GM10248 (cell line): ENCODE data around the gene LHFPL6.

Experiments
- CTCF ChIA-PET: fragments of 300-600 bp; sonication (Branson Sonifier 250); formaldehyde crosslinking; extraction: SDS; loops from one replicate; lab custom pipeline; 2021; ENCODE audit warnings: antibody characterized with exemption; lab: Yijun Ruan, JAX
- POLR2A ChIA-PET: fragments of 350-650 bp; sonication (Branson Sonifier 250); formaldehyde crosslinking; extraction: SDS; loops from one replicate; lab custom pipeline; 2020; ENCODE audit warnings: antibody characterized with exemption; lab: Yijun Ruan, JAX
- DNase-seq: peaks from one replicate; pipeline ENCODE4 v3.0.0; 2012; ENCODE audit errors: extremely low spot score
- TF ChIP-seq, protein P1 (sequence below): IDR thresholded peaks from 2 replicates; pipeline ENCODE4 v1.5.1; 2012; ENCODE audit warnings: mild to moderate bottlenecking, low read depth; ENCODE audit errors: extremely low read depth, missing control alignments, control extremely low read depth

Gene LHFPL6

GRCh38 chr13:39469676-39470075 lies 133.3 kb downstream of the LHFPL6 start:
- TF ChIP-seq, protein P1, sequence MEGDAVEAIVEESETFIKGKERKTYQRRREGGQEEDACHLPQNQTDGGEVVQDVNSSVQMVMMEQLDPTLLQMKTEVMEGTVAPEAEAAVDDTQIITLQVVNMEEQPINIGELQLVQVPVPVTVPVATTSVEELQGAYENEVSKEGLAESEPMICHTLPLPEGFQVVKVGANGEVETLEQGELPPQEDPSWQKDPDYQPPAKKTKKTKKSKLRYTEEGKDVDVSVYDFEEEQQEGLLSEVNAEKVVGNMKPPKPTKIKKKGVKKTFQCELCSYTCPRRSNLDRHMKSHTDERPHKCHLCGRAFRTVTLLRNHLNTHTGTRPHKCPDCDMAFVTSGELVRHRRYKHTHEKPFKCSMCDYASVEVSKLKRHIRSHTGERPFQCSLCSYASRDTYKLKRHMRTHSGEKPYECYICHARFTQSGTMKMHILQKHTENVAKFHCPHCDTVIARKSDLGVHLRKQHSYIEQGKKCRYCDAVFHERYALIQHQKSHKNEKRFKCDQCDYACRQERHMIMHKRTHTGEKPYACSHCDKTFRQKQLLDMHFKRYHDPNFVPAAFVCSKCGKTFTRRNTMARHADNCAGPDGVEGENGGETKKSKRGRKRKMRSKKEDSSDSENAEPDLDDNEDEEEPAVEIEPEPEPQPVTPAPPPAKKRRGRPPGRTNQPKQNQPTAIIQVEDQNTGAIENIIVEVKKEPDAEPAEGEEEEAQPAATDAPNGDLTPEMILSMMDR: no peak
- POLR2A ChIA-PET: no interaction called here
- CTCF ChIA-PET: interaction anchor here (1.1 to 1.6 kb wide), 3 partner anchors 10 to 141 kb away, joined by 3 to 5 read pairs (median 3); no protein-coding TSS in a partner anchor
- DNase-seq: no peak

- ChIA-PET CTCF (interaction anchor here (1.2 kb wide), 1 partner anchor 9 kb away, joined by 4 read pairs; no protein-coding TSS in a partner anchor), POLR2A (no interaction called here)
- DNase-seq: no peak
- TF ChIP-seq, protein P1: no peak
These were observed 134.7 kb downstream of the LHFPL6 start for GRCh38 chr13:39468306-39468705.

GRCh38 chr13:39463611-39464010 lies 139.4 kb downstream of the LHFPL6 start:
- ChIA-PET CTCF (no interaction called here), POLR2A (no interaction called here)
- DNase-seq: no peak
- TF ChIP-seq, protein P1: no peak

- DNase-seq: no peak
- TF ChIP-seq, protein P1: no peak
- ChIA-PET CTCF (interaction anchor here (1.6 kb wide), 1 partner anchor 15 kb away, joined by 3 read pairs; no protein-coding TSS in a partner anchor), POLR2A (no interaction called here)
These were observed 140.1 kb downstream of the LHFPL6 start for GRCh38 chr13:39462906-39463305.

DNA sequence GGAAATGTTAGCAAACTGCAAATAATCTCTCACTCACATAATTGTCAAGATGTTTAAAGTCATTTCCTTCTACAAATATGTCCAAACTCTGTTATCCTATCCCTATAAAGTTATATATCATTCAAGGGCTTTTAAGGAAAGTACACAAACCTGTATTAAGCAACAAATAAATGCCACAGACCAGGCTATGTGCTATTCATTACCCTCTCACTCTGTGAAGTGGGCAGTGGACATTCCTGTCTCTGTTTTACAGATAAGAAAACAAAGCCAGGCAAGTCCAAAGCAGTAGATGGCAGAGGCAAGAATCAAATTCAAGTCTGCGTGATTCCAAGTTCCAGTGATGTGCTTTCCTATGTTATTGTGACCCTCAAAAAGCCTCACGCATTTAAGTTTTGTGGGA lies 140.6 kb downstream of the LHFPL6 start:
- no peak for DNase-seq
- TF ChIP-seq, protein P1: no peak
- ChIA-PET POLR2A (no interaction called here), CTCF (interaction anchor here (1.6 kb wide), 1 partner anchor 16 kb away, joined by 3 read pairs; no protein-coding TSS in a partner anchor)

GRCh38 chr13:39461685-39462266 lies 141.2 kb downstream of the LHFPL6 start:
- no peak for DNase-seq
- ChIA-PET CTCF (interaction anchor here (0.6 to 1.6 kb wide), 3 partner anchors 16 to 50 kb away, joined by 3 read pairs; no protein-coding TSS in a partner anchor), POLR2A (no interaction called here)
- TF ChIP-seq, protein P1: no peak
